ENCODE measurements around the gene HEYL.
A peak's percentile ranks its signal among the peaks of the same experiment; 100 is the strongest.

Gene HEYL

DNA sequence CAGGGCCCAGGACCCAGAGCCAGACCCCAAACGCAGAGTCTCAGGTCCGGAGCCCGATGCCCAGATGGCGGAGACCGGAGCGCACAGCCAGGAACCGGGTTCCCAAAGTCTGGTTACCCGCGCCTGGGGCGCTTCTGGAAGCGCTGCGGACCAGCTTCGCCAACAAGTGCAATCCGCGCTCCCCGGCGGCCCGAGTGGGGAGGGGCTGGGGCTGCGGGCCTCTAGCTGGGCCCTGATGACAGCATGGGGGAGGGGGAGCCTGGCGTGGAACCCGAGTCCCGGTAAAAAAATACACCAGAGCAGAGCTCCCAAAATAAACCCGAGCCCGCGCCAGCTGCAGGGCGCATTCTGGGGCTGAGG, 32.0 kb upstream of the HEYL start:
- DNase-seq = no peak
- H3K27me3 ChIP-seq (replicated peaks; ENCODE audit: insufficient read depth, low read length) = 0 out of 2 replicates have a peak, but pooled peaks cover 12% of the 10 kb centered on the region
- H3K36me3 ChIP-seq (replicated peaks; ENCODE audit: insufficient read depth, low read length) = no peaks in the 10 kb centered on the region

GRCh38 chr1:39670689-39671088, 31.2 kb upstream of the HEYL start:
- H3F3A ChIP-seq (ENCODE audit: insufficient read depth, low read length) = no peaks in the 10 kb centered on the region
- DNase-seq = no peak
- no peaks in the 10 kb centered on the region for H3K79me2 ChIP-seq (ENCODE audit: low read length)
- H3K27ac ChIP-seq (ENCODE audit: low read length) = no peak overlapping the region
- H4K20me1 ChIP-seq (ENCODE audit: insufficient read depth, low read length) = no peaks in the 10 kb centered on the region
- H3K9ac ChIP-seq (ENCODE audit: low read length) = no peak overlapping the region
- no peak overlapping the region for H3K4me3 ChIP-seq (ENCODE audit: low read length)
- H3K36me3 ChIP-seq (replicated peaks; ENCODE audit: insufficient read depth, low read length) = no peaks in the 10 kb centered on the region
- no peak overlapping the region for H2AFZ ChIP-seq (ENCODE audit: low read length)
- H3K4me1 ChIP-seq (ENCODE audit: low read length) = peaks cover 4% of the 10 kb centered on the region; the same call in 1 of the 2 replicates
- 0 out of 2 replicates have a peak, but pooled peaks cover 12% of the 10 kb centered on the region for H3K27me3 ChIP-seq (replicated peaks; ENCODE audit: insufficient read depth, low read length)
- TF ChIP-seq, protein P1, sequence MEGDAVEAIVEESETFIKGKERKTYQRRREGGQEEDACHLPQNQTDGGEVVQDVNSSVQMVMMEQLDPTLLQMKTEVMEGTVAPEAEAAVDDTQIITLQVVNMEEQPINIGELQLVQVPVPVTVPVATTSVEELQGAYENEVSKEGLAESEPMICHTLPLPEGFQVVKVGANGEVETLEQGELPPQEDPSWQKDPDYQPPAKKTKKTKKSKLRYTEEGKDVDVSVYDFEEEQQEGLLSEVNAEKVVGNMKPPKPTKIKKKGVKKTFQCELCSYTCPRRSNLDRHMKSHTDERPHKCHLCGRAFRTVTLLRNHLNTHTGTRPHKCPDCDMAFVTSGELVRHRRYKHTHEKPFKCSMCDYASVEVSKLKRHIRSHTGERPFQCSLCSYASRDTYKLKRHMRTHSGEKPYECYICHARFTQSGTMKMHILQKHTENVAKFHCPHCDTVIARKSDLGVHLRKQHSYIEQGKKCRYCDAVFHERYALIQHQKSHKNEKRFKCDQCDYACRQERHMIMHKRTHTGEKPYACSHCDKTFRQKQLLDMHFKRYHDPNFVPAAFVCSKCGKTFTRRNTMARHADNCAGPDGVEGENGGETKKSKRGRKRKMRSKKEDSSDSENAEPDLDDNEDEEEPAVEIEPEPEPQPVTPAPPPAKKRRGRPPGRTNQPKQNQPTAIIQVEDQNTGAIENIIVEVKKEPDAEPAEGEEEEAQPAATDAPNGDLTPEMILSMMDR (IDR thresholded peaks at IDR 0.05; ENCODE audit: low read length) = no peak
- TF ChIP-seq EZH2phosphoT487 (IDR thresholded peaks at IDR 0.05; ENCODE audit: low read length) = no peak
- TF ChIP-seq EZH2 (optimal IDR thresholded peaks at IDR 0.05; ENCODE audit: low read depth, low read length) = no peak
- no peaks in the 10 kb centered on the region for H3K9me2 ChIP-seq (replicated peaks; ENCODE audit: insufficient read depth, low read length)
- no peak overlapping the region for H3K4me2 ChIP-seq (ENCODE audit: low read depth, low read length)
- H3K9me3 ChIP-seq (replicated peaks; ENCODE audit: insufficient read depth, low read length) = no peaks in the 10 kb centered on the region

More for the DNA sequence above, 32.0 kb upstream of the HEYL start:
- TF ChIP-seq EZH2phosphoT487 (IDR thresholded peaks at IDR 0.05; ENCODE audit: low read length) = no peak
- TF ChIP-seq, protein P1 (IDR thresholded peaks at IDR 0.05; ENCODE audit: low read length) = no peak
- TF ChIP-seq EZH2 (optimal IDR thresholded peaks at IDR 0.05; ENCODE audit: low read depth, low read length) = no peak
- no peaks in the 10 kb centered on the region for H4K20me1 ChIP-seq (ENCODE audit: insufficient read depth, low read length)
- no peaks in the 10 kb centered on the region for H3K9me3 ChIP-seq (replicated peaks; ENCODE audit: insufficient read depth, low read length)
- no peak overlapping the region for H3K27ac ChIP-seq (ENCODE audit: low read length)
- H3K79me2 ChIP-seq (ENCODE audit: low read length) = no peaks in the 10 kb centered on the region
- peak overlapping the region; percentile 69 for H3K4me3 ChIP-seq (ENCODE audit: low read length)
- peak overlapping the region; percentile 97 for H3K4me2 ChIP-seq (ENCODE audit: low read depth, low read length)
- no peaks in the 10 kb centered on the region for H3F3A ChIP-seq (ENCODE audit: insufficient read depth, low read length)
- H3K9me2 ChIP-seq (replicated peaks; ENCODE audit: insufficient read depth, low read length) = no peaks in the 10 kb centered on the region
- H3K9ac ChIP-seq (ENCODE audit: low read length) = peak overlapping the region; percentile 58; the same call in 1 of the 2 replicates
- H2AFZ ChIP-seq (ENCODE audit: low read length) = peak overlapping the region; percentile 92
- H3K4me1 ChIP-seq (ENCODE audit: low read length) = peaks cover 4% of the 10 kb centered on the region; the same call in 1 of the 2 replicates

GRCh38 chr1:39668894-39669293, 29.5 kb upstream of the HEYL start:
- DNase-seq = no peak
- Histone ChIP-seq H3K9me2 (replicated peaks; ENCODE audit: insufficient read depth, low read length) (no peaks in the 10 kb centered on the region), H3K4me2 (ENCODE audit: low read depth, low read length) (no peak overlapping the region), H3K4me3 (ENCODE audit: low read length) (no peak overlapping the region), H3K79me2 (ENCODE audit: low read length) (no peaks in the 10 kb centered on the region), H4K20me1 (ENCODE audit: insufficient read depth, low read length) (no peaks in the 10 kb centered on the region), H3F3A (ENCODE audit: insufficient read depth, low read length) (no peaks in the 10 kb centered on the region), H3K36me3 (replicated peaks; ENCODE audit: insufficient read depth, low read length) (no peaks in the 10 kb centered on the region), H3K4me1 (ENCODE audit: low read length) (peaks cover 4% of the 10 kb centered on the region; the same call in 1 of the 2 replicates), H3K9me3 (replicated peaks; ENCODE audit: insufficient read depth, low read length) (no peaks in the 10 kb centered on the region), H3K9ac (ENCODE audit: low read length) (no peak overlapping the region), H3K27ac (ENCODE audit: low read length) (no peak overlapping the region), H3K27me3 (replicated peaks; ENCODE audit: insufficient read depth, low read length) (0 out of 2 replicates have a peak, but pooled peaks cover 12% of the 10 kb centered on the region), H2AFZ (ENCODE audit: low read length) (no peak overlapping the region)
- TF ChIP-seq EZH2 (optimal IDR thresholded peaks at IDR 0.05; ENCODE audit: low read depth, low read length) = no peak

- 0 out of 2 replicates have a peak, but pooled peaks cover 12% of the 10 kb centered on the region for H3K27me3 ChIP-seq (replicated peaks; ENCODE audit: insufficient read depth, low read length)
- H3K36me3 ChIP-seq (replicated peaks; ENCODE audit: insufficient read depth, low read length) = no peaks in the 10 kb centered on the region
- H3K4me1 ChIP-seq (ENCODE audit: low read length) = peaks cover 4% of the 10 kb centered on the region; the same call in 1 of the 2 replicates
- TF ChIP-seq, protein P1 (IDR thresholded peaks at IDR 0.05; ENCODE audit: low read length) = no peak
- TF ChIP-seq EZH2 (optimal IDR thresholded peaks at IDR 0.05; ENCODE audit: low read depth, low read length) = no peak
- no peak for TF ChIP-seq EZH2phosphoT487 (IDR thresholded peaks at IDR 0.05; ENCODE audit: low read length)
- no peaks in the 10 kb centered on the region for H3K9me2 ChIP-seq (replicated peaks; ENCODE audit: insufficient read depth, low read length)
- no peak overlapping the region for H3K27ac ChIP-seq (ENCODE audit: low read length)
- no peaks in the 10 kb centered on the region for H4K20me1 ChIP-seq (ENCODE audit: insufficient read depth, low read length)
- no peaks in the 10 kb centered on the region for H3K9me3 ChIP-seq (replicated peaks; ENCODE audit: insufficient read depth, low read length)
- H3F3A ChIP-seq (ENCODE audit: insufficient read depth, low read length) = no peaks in the 10 kb centered on the region
- no peak overlapping the region for H3K4me3 ChIP-seq (ENCODE audit: low read length)
- H3K9ac ChIP-seq (ENCODE audit: low read length) = no peak overlapping the region
- H3K4me2 ChIP-seq (ENCODE audit: low read depth, low read length) = no peak overlapping the region
- no peak for DNase-seq
- H3K79me2 ChIP-seq (ENCODE audit: low read length) = no peaks in the 10 kb centered on the region
- H2AFZ ChIP-seq (ENCODE audit: low read length) = no peak overlapping the region
Measured at GRCh38 chr1:39668111-39668510, 28.7 kb upstream of the HEYL start.

All from MM.1S (cell line).